22Rv1 (cell line): Measurements from ENCODE around the gene ZSWIM7.

Experiments
- H3K27ac ChIP-seq: fragments of 450-650 bp; 2 replicates; pipeline ENCODE4 v1.5.1; 2017
- CTCF ChIP-seq: fragments of 450-650 bp; IDR thresholded peaks from 2 replicates; pipeline ENCODE4 v1.5.1; 2017; ENCODE audit warnings: mild to moderate bottlenecking
- ZFX ChIP-seq: fragments of 450-650 bp; IDR thresholded peaks from 2 replicates; pipeline ENCODE4 v1.6.1; 2017; ENCODE audit warnings: antibody characterized with exemption, borderline replicate concordance

The ZSWIM7 gene

GRCh38 chr17:15999141-15999973, at the start of gene ZSWIM7, which contains the start of gene TTC19:
Gene ZSWIM7, minus strand, starts transcription at chr17:15999704. Its CDS starts 110 bp downstream, at chr17:15999594.
Gene TTC19, plus strand, starts transcription at chr17:15999824. Its CDS starts 25 bp downstream, at chr17:15999849.
- TF ChIP-seq ZFX (no peak), CTCF (no peak)
- H3K27ac ChIP-seq: peak within 1 kb of the TSS; percentile 94

- no peak overlapping the region for H3K27ac ChIP-seq
- TF ChIP-seq CTCF: no peak
- TF ChIP-seq ZFX: no peak
These were observed 49.4 kb upstream of the ZSWIM7 start for GRCh38 chr17:16048811-16049449.

GRCh38 chr17:16046966-16047365, 47.5 kb upstream of the ZSWIM7 start:
- no peak for TF ChIP-seq CTCF
- no peak for TF ChIP-seq ZFX

GRCh38 chr17:16044487-16044886, 45.0 kb upstream of the ZSWIM7 start:
- no peak overlapping the region for H3K27ac ChIP-seq
- TF ChIP-seq ZFX: no peak
- TF ChIP-seq CTCF: no peak

More at GRCh38 chr17:16046966-16047365, 47.5 kb upstream of the ZSWIM7 start:
- H3K27ac ChIP-seq: no peak overlapping the region

GRCh38 chr17:16040710-16041251, 41.3 kb upstream of the ZSWIM7 start:
- no peak overlapping the region for H3K27ac ChIP-seq
- TF ChIP-seq ZFX (no peak), CTCF (no peak)

- H3K27ac ChIP-seq: 0 out of 2 replicates have a peak overlapping the region, but pooled peaks have one; percentile 1
- TF ChIP-seq ZFX (no peak), CTCF (no peak)
These were observed 38.1 kb upstream of the ZSWIM7 start for GRCh38 chr17:16037636-16038035.

- H3K27ac ChIP-seq: no peak overlapping the region
- no peak for TF ChIP-seq ZFX
- TF ChIP-seq CTCF: no peak
These were observed 36.8 kb upstream of the ZSWIM7 start for GRCh38 chr17:16036261-16036660.
